Choroid plexus epithelial cell (primary cell): ENCODE measurements around the gene CPNE5.

Experiments used
- DNase-seq: peaks from one replicate; pipeline ENCODE4 v3.0.0-alpha.2; 2010; ENCODE audit warnings: low read depth
- H3K4me3 ChIP-seq: 2 replicates; pipeline ENCODE4 v1.5.1; 2011; ENCODE audit warnings: low read depth, mild to moderate bottlenecking, control low read depth, low read length, moderate library complexity
- TF ChIP-seq, protein P1 (sequence below): conservative IDR thresholded peaks from 2 replicates; pipeline ENCODE4 v1.5.1; 2011; ENCODE audit warnings: low read depth, mild to moderate bottlenecking, control low read depth, inconsistent platforms, low read length, moderate library complexity

Gene CPNE5

GRCh38 chr6:36856277-36856676 lies 17.0 kb upstream of the CPNE5 start:
- TF ChIP-seq, protein P1, sequence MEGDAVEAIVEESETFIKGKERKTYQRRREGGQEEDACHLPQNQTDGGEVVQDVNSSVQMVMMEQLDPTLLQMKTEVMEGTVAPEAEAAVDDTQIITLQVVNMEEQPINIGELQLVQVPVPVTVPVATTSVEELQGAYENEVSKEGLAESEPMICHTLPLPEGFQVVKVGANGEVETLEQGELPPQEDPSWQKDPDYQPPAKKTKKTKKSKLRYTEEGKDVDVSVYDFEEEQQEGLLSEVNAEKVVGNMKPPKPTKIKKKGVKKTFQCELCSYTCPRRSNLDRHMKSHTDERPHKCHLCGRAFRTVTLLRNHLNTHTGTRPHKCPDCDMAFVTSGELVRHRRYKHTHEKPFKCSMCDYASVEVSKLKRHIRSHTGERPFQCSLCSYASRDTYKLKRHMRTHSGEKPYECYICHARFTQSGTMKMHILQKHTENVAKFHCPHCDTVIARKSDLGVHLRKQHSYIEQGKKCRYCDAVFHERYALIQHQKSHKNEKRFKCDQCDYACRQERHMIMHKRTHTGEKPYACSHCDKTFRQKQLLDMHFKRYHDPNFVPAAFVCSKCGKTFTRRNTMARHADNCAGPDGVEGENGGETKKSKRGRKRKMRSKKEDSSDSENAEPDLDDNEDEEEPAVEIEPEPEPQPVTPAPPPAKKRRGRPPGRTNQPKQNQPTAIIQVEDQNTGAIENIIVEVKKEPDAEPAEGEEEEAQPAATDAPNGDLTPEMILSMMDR = no peak
- DNase-seq = no peak
- H3K4me3 ChIP-seq = no peak overlapping the region

- no peak overlapping the region for H3K4me3 ChIP-seq
- DNase-seq = no peak
- TF ChIP-seq, protein P1 = no peak
Observed at GRCh38 chr6:36855750-36856149, 16.5 kb upstream of the CPNE5 start.

GRCh38 chr6:36853325-36853724 lies 14.1 kb upstream of the CPNE5 start:
- peak; percentile 93 for DNase-seq
- TF ChIP-seq, protein P1 = no peak
- no peak overlapping the region for H3K4me3 ChIP-seq

DNA sequence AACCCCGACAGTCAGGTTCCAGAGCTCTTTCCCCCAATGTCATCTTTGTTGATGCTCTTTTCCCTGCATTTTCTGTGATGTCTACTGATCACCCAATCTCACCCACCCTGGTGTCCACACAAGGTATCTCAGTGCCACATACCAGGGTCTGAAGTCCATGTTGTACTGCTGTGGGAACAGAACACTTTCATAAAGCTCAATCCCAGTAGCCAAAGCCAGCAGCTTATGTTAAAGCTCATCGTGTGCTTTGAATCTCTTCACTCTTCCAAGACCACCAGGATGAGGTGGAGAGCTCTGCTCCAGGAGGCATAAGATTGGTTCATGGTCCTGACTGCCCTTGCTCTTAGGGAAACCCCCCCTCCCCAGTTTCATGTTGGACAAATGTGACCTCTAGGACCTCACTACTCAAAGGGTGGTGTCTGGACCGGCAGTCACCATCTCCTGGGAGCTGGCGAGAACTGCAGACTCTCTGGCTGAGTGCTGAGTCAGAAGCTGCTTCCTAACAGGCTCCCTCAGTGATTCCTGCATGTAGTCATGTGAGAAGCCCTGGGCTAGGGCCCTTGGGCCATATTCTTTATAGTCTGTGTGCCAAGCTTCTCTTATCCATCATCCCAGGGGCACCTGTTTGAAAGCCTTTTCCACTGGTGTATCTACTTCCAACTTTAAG lies 13.4 kb upstream of the CPNE5 start:
- no peak overlapping the region for H3K4me3 ChIP-seq
- TF ChIP-seq, protein P1 = peak; percentile 27
- DNase-seq = peak; percentile 85

DNA sequence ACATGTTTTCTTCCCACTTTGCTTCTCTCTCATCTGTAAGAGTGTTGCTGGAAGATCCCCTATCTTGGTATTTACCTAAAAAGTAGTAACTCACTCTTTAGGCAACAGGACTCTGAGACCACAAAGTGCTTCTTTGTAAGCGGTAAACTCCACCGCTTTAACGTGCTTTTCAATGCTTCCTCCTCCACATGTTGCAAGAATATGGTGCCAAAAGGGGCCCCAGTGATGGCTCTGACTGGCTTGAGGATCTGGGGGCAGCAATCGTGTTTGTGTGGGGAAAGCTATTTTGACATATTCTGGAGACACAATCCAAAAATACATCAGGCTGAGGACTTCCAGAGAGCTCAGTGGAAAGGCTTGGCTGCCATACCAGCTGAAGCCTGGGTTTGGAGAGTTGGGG lies 12.4 kb upstream of the CPNE5 start:
- no peak for DNase-seq
- H3K4me3 ChIP-seq = no peak overlapping the region
- TF ChIP-seq, protein P1 = no peak

GRCh38 chr6:36851149-36851614 lies 11.9 kb upstream of the CPNE5 start:
- DNase-seq = peak; percentile 88
- TF ChIP-seq, protein P1 = peak; percentile 84
- H3K4me3 ChIP-seq = no peak overlapping the region

- TF ChIP-seq, protein P1 = no peak
- H3K4me3 ChIP-seq = no peak overlapping the region
- DNase-seq = no peak
Observed at GRCh38 chr6:36850021-36850420, 10.8 kb upstream of the CPNE5 start.
